ENCODE results near the gene PTK7. TPM values are rescaled to one million over a fixed set of nuclear protein-coding genes. Genes with fewer than 3 reads are reported as not detected.

Gene PTK7
- total and polyA plus RNA-seq, 2 donors (not counting 3 experiments of a cell fraction or from before 2014, with no cell fraction given), result 41.9 to 65.6 TPM

- Histone ChIP-seq H3K36me3 (ENCODE audit: control insufficient read depth in 2 of 2, extremely low read depth in 1 of 2, insufficient read depth in 2 of 2, low read length in 2 of 2) (peaks cover 6 to 8% of the 10 kb centered on the region in 2 experiments), H3K27me3 (ENCODE audit: control insufficient read depth in 2 of 2, insufficient read depth in 2 of 2, low read length in 2 of 2) (no peaks in the 10 kb centered on the region), H3K4me1 (ENCODE audit: control insufficient read depth, extremely low read depth, insufficient read depth, low read length) (peaks cover 25% of the 10 kb centered on the region), H3K9me1 (replicated peaks; ENCODE audit: control insufficient read depth, extremely low read depth, insufficient read depth, low read length) (no peaks in the 10 kb centered on the region), H3K79me2 (ENCODE audit: control insufficient read depth, insufficient read depth, low read length) (peaks cover 37% of the 10 kb centered on the region), H3K9me3 (replicated peaks; ENCODE audit: control insufficient read depth, insufficient read depth, low read length) (no peaks in the 10 kb centered on the region), H3K4me2 (ENCODE audit: insufficient read depth, low read length) (peak within 1 kb of the TSS; percentile 52), H4K20me1 (replicated peaks; ENCODE audit: control insufficient read depth, extremely low read depth, insufficient read depth, low read length) (peaks cover 2% of the 10 kb centered on the region), H2AFZ (ENCODE audit: low read depth, low read length) (peak within 1 kb of the TSS; percentile 84), H3K27ac (ENCODE audit: insufficient read depth, low read depth, low read length) (peak within 1 kb of the TSS; percentile 48), H3K4me3 (replicated peaks in 1 of 3; ENCODE audit: insufficient read depth in 1 of 3, low read depth in 1 of 3, low read length in 3 of 3) (peak within 1 kb of the TSS; percentile 21 to 90 (median 58)), H3K9ac (replicated peaks; ENCODE audit: extremely low read depth, insufficient read depth, low read length) (peak within 1 kb of the TSS; percentile 73)
- peak; percentile 70 for TF ChIP-seq MYC (IDR thresholded peaks at IDR 0.05; ENCODE audit: low read depth, low read length)
- no peak for TF ChIP-seq GATA2 (IDR thresholded peaks at IDR 0.05; ENCODE audit: insufficient read depth, insufficient read length, low read depth, low read length)
- TF ChIP-seq CTCF (IDR thresholded peaks at IDR 0.05; ENCODE audit: extremely low read depth in 1 of 2, insufficient read depth in 1 of 2, low read depth in 1 of 2, low read length in 2 of 2), result peak; percentile 57 to 71
- peak; percentile 92 for TF ChIP-seq POLR2AphosphoS5 (IDR thresholded peaks at IDR 0.05; ENCODE audit: insufficient read depth, low read depth, low read length)
- CTCF ChIA-PET, result interaction anchor here (0.7 to 3.6 kb wide), 14 partner anchors 10 to 242 kb away, joined by 3 to 17 read pairs (median 4); partner anchors contain the start of genes CNPY3, CUL9, DNPH1 and KLC4
- POLR2A ChIA-PET, result no interaction called here
- BruUV-seq (replicated peaks), result TSS peak; percentile 3
- intact Hi-C loops (cut with micrococcal nuclease), result loop anchor here (1.0 to 5.0 kb wide), 5 partner anchors 11 to 242 kb away; partner anchors contain the start of genes CNPY3, CUL9, KLC4 and MRPL2
- FAIRE-seq (peak; percentile 99), DNase-seq (ENCODE audit: low read depth, low spot score) (peak; percentile 100)
- dilution Hi-C loops (cut with MboI; ENCODE audit: extremely low pct_ligation_motif_present, low sequenced_read_pairs), result no loop called here
These were observed 95.0 kb downstream of the PTK7 start, which contains the start of gene SRF for GRCh38 chr6:43170931-43171706. Gene SRF (plus strand): TSS chr6:43171269. CDS start chr6:43171657, 388 bp downstream.
